Esophagus squamous epithelium (tissue), 4 donors: ENCODE results near the gene TRIM17.

Experiments
- POLR2A ChIP-seq, 4 donors: fragments of 450-650 bp; IDR thresholded peaks; one replicate each; pipeline ENCODE4 v1.6.1; 2017; ENCODE audit warnings: antibody characterized with exemption in 4 of 4, mild to moderate bottlenecking in 4 of 4, moderate library complexity in 3 of 4
- TF ChIP-seq, protein P1 (sequence below), 6 experiments: fragments of 450-650 bp in 4 of 6; fragments of 200-600 bp in 2 of 6; sonication (generic) in 2 of 6; IDR thresholded peaks; one replicate each; pipeline ENCODE4 v1.5.1; 2016 to 2019; ENCODE audit warnings: antibody characterized with exemption in 6 of 6, mild to moderate bottlenecking in 4 of 6, moderate library complexity in 4 of 6

DNA sequence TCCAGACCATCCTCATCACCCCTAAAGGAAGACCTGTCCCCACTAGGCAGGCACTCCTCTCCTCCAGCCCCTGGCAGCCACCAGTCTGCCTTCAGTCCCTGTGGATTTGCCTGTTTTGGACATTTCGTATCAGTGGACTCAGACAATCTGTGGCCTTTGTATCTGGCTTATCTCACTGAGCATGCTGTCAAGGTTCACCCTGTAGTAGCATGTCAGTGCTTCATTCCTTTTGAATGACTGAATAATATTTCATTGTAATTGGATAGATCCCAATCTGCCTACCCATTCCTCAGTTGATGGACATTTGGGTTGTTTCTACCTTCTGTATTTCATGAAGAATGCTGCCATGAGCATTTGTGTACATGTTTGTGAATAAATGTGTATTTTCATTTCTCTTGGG is 37.6 kb upstream of the TRIM17 start:
- TF ChIP-seq, protein P1, sequence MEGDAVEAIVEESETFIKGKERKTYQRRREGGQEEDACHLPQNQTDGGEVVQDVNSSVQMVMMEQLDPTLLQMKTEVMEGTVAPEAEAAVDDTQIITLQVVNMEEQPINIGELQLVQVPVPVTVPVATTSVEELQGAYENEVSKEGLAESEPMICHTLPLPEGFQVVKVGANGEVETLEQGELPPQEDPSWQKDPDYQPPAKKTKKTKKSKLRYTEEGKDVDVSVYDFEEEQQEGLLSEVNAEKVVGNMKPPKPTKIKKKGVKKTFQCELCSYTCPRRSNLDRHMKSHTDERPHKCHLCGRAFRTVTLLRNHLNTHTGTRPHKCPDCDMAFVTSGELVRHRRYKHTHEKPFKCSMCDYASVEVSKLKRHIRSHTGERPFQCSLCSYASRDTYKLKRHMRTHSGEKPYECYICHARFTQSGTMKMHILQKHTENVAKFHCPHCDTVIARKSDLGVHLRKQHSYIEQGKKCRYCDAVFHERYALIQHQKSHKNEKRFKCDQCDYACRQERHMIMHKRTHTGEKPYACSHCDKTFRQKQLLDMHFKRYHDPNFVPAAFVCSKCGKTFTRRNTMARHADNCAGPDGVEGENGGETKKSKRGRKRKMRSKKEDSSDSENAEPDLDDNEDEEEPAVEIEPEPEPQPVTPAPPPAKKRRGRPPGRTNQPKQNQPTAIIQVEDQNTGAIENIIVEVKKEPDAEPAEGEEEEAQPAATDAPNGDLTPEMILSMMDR (IDR thresholded peaks at IDR 0.05): no peak
- TF ChIP-seq POLR2A (IDR thresholded peaks at IDR 0.05): no peak
